H9 (cell line): ENCODE results near the gene ACOT6. TPM values are rescaled to one million over a fixed set of nuclear protein-coding genes. Genes with fewer than 3 reads are reported as not detected.

ENCODE experiments used
- DNase-seq: peaks from one replicate; pipeline ENCODE4 v3.0.0-alpha.2; 2017
- H2AFZ ChIP-seq: one replicate; pipeline ENCODE4 v1.6.1; 2013; ENCODE audit warnings: mild to moderate bottlenecking, low read length, control low read depth, moderate library complexity
- H2AK5ac ChIP-seq: 2 replicates; pipeline ENCODE4 v1.6.1; 2013; ENCODE audit warnings: low read length, control low read depth, mixed read lengths; ENCODE audit not compliant: insufficient read length
- H2BK120ac ChIP-seq: one replicate; pipeline ENCODE4 v1.6.1; 2013; ENCODE audit warnings: low read depth, mild to moderate bottlenecking, low read length, control low read depth, inconsistent platforms; ENCODE audit not compliant: poor library complexity, severe bottlenecking
- H2BK12ac ChIP-seq: 2 replicates; pipeline ENCODE4 v1.6.1; 2013; ENCODE audit warnings: low read length, control low read depth, mixed read lengths, low read depth; ENCODE audit not compliant: insufficient read length
- H2BK15ac ChIP-seq: 2 replicates; pipeline ENCODE4 v1.6.1; 2013; ENCODE audit warnings: low read depth, low read length, control low read depth
- H2BK20ac ChIP-seq: one replicate; pipeline ENCODE4 v1.6.1; 2013; ENCODE audit warnings: low read depth, mild to moderate bottlenecking, low read length, control low read depth, inconsistent platforms; ENCODE audit not compliant: poor library complexity, severe bottlenecking
- H2BK5ac ChIP-seq: 2 replicates; pipeline ENCODE4 v1.6.1; 2013; ENCODE audit warnings: low read length, control low read depth, mixed read lengths; ENCODE audit not compliant: insufficient read length
- H3K14ac ChIP-seq: 2 replicates; pipeline ENCODE4 v1.6.1; 2013; ENCODE audit warnings: low read length, control low read depth; ENCODE audit not compliant: insufficient read depth
- H3K18ac ChIP-seq: 2 replicates; pipeline ENCODE4 v1.6.1; 2013; ENCODE audit warnings: low read depth, mild to moderate bottlenecking, mixed read lengths, low read length, control low read depth; ENCODE audit not compliant: insufficient read length
- H3K23ac ChIP-seq: 2 replicates; pipeline ENCODE4 v1.6.1; 2013; ENCODE audit warnings: low read length, control low read depth, mixed read lengths, low read depth; ENCODE audit not compliant: insufficient read length
- H3K23me2 ChIP-seq: 2 replicates; pipeline ENCODE4 v1.6.1; 2013; ENCODE audit warnings: low read depth, mild to moderate bottlenecking, mixed read lengths, low read length, control low read depth; ENCODE audit not compliant: insufficient read length, poor library complexity, severe bottlenecking
- H3K27ac ChIP-seq: 2 replicates; pipeline ENCODE4 v1.5.1; 2013; ENCODE audit warnings: low read length, control low read depth, mixed read lengths, low read depth; ENCODE audit not compliant: insufficient read length
- H3K27me3 ChIP-seq: 2 replicates; pipeline ENCODE4 v1.6.1; 2013; ENCODE audit warnings: low read length, control low read depth, inconsistent platforms; ENCODE audit not compliant: insufficient read depth
- H3K4ac ChIP-seq: 2 replicates; pipeline ENCODE4 v1.6.1; 2013; ENCODE audit warnings: low read depth, mild to moderate bottlenecking, control low read depth, inconsistent platforms, low read length, moderate library complexity
- H3K4me1 ChIP-seq: 2 replicates; pipeline ENCODE4 v1.6.1; 2013; ENCODE audit warnings: low read length, control low read depth, inconsistent platforms; ENCODE audit not compliant: insufficient read depth
- H3K4me2 ChIP-seq: 2 replicates; pipeline ENCODE4 v1.6.1; 2013; ENCODE audit warnings: low read length, control low read depth, mixed read lengths; ENCODE audit not compliant: insufficient read length, insufficient read depth
- H3K56ac ChIP-seq: 2 replicates; pipeline ENCODE4 v1.6.1; 2013; ENCODE audit warnings: low read depth, mild to moderate bottlenecking, mixed read lengths, low read length, control low read depth; ENCODE audit not compliant: insufficient read length
- H3K79me1 ChIP-seq: 2 replicates; pipeline ENCODE4 v1.6.1; 2013; ENCODE audit warnings: low read depth, mild to moderate bottlenecking, moderate library complexity, low read length, control low read depth, inconsistent platforms; ENCODE audit not compliant: insufficient read depth, poor library complexity, severe bottlenecking
- H3K79me2 ChIP-seq: 2 replicates; pipeline ENCODE4 v1.6.1; 2013; ENCODE audit warnings: low read length, control low read depth, inconsistent platforms; ENCODE audit not compliant: insufficient read depth
- H3K9ac ChIP-seq: 2 replicates; pipeline ENCODE4 v1.6.1; 2013; ENCODE audit warnings: low read length, control low read depth, mixed read lengths; ENCODE audit not compliant: insufficient read length; ENCODE audit errors: extremely low read depth
- H3K9me3 ChIP-seq: one replicate; pipeline ENCODE4 v1.6.1; 2013; ENCODE audit warnings: low read depth, low read length, inconsistent platforms; ENCODE audit not compliant: control insufficient read depth
- H3T11ph ChIP-seq: one replicate; pipeline ENCODE4 v1.6.1; 2013; ENCODE audit warnings: mild to moderate bottlenecking, low read length, control low read depth, inconsistent platforms
- H4K20me1 ChIP-seq: one replicate; pipeline ENCODE4 v1.6.1; 2013; ENCODE audit not compliant: control insufficient read depth, insufficient read length, insufficient read depth
- H4K5ac ChIP-seq: 2 replicates; pipeline ENCODE4 v1.6.1; 2013; ENCODE audit warnings: low read depth, mild to moderate bottlenecking, mixed read lengths, low read length, control low read depth; ENCODE audit not compliant: insufficient read length
- H4K8ac ChIP-seq: replicated peaks from 2 replicates; pipeline ENCODE4 v1.6.1; 2013; ENCODE audit warnings: low read length, control low read depth, mixed read lengths, low read depth; ENCODE audit not compliant: insufficient read length
- H4K91ac ChIP-seq: 2 replicates; pipeline ENCODE4 v1.6.1; 2013; ENCODE audit warnings: low read depth, mild to moderate bottlenecking, moderate library complexity, mixed read lengths, low read length, control low read depth; ENCODE audit not compliant: insufficient read length
- H3K27ac Mint-ChIP-seq, 3 experiments: 2 replicates in 2 of 3; 3 replicates in 1 of 3; pipeline ENCODE4 v1.8.0; 2020 to 2021; ENCODE audit warnings: mixed read lengths in 3 of 3, mild to moderate bottlenecking in 1 of 3, moderate library complexity in 1 of 3
- H3K27me3 Mint-ChIP-seq: 2 replicates; pipeline ENCODE4 v1.8.0; 2021; ENCODE audit warnings: low read depth, mild to moderate bottlenecking, moderate library complexity, mixed read lengths
- H3K36me3 Mint-ChIP-seq, 3 experiments: 2 replicates in 2 of 3; 3 replicates in 1 of 3; pipeline ENCODE4 v1.8.0; 2020 to 2021; ENCODE audit warnings: low read depth in 3 of 3, mixed read lengths in 3 of 3; ENCODE audit not compliant: insufficient read depth in 1 of 3
- H3K4me1 Mint-ChIP-seq, 2 experiments: 2 replicates each; pipeline ENCODE4 v1.8.0; 2020; ENCODE audit warnings: mixed read lengths in 2 of 2
- H3K4me3 Mint-ChIP-seq, 2 experiments: 2 replicates in 1 of 2; 3 replicates in 1 of 2; pipeline ENCODE4 v1.8.0; 2020 to 2021; ENCODE audit warnings: mild to moderate bottlenecking in 2 of 2, mixed read lengths in 2 of 2, moderate library complexity in 1 of 2
- H3K9me3 Mint-ChIP-seq, 2 experiments: 2 replicates in 1 of 2; 3 replicates in 1 of 2; pipeline ENCODE4 v1.8.0; 2020; ENCODE audit warnings: mild to moderate bottlenecking in 2 of 2, mixed read lengths in 2 of 2, moderate library complexity in 1 of 2
- CTCF ChIP-seq: fragments of 200-600 bp; sonication (generic); conservative IDR thresholded peaks from 3 replicates; pipeline ENCODE4 v1.8.0; 2021; ENCODE audit warnings: antibody characterized with exemption, mild to moderate bottlenecking
- WGBS: extraction: QIAGEN DNeasy Blood & Tissue Kit; methylation state at CpG from one replicate; pipeline ENCODE4 v1.1.7; 2013; ENCODE audit warnings: missing lambda C conversion rate, low lambda C conversion rate, mixed read lengths; ENCODE audit not compliant: insufficient read length; ENCODE audit errors: extremely low coverage; 5-methylcytosine and 5-hydroxymethylcytosine counted together
- total RNA-seq: library from RNA; stranded (reverse); gene quantifications from 2 replicates; pipeline ENCODE4 v1.2.1, GENCODE V29; 2021

The ACOT6 gene
- total RNA-seq, 1 experiment from 2014 or later: not detected

- no peaks in the 10 kb centered on the region; the same call in 1 of the 2 replicates for H3K79me2 ChIP-seq
- peaks cover 10 to 12% of the 10 kb centered on the region in 2 experiments for H3K4me1 Mint-ChIP-seq
- no peak overlapping the region for H3K27ac Mint-ChIP-seq
- H3K4me2 ChIP-seq: no peak overlapping the region
- H3K27ac ChIP-seq: no peak overlapping the region
- no peak overlapping the region for H3K18ac ChIP-seq
- H3K23me2 ChIP-seq: no peaks in the 10 kb centered on the region
- H4K8ac ChIP-seq: no peak overlapping the region
- no peaks in the 10 kb centered on the region for H3K9me3 ChIP-seq
- no peak overlapping the region for H2AFZ ChIP-seq
- no peak overlapping the region for H3K4me3 Mint-ChIP-seq
- H3K9me3 Mint-ChIP-seq: peaks cover 0 to 2% of the 10 kb centered on the region in 2 experiments; a peak in 1 of 5 replicates
- no peak overlapping the region for H3T11ph ChIP-seq
- WGBS: no CpG with 5 or more reads among the region's 10 CpGs
- no peak overlapping the region for H2BK5ac ChIP-seq
- H3K56ac ChIP-seq: no peak overlapping the region
- no peak overlapping the region for H2BK12ac ChIP-seq
- no peaks in the 10 kb centered on the region for H4K20me1 ChIP-seq
- no peak for TF ChIP-seq CTCF
- H2BK20ac ChIP-seq: no peak overlapping the region
- no peak overlapping the region for H2BK15ac ChIP-seq
- no peak overlapping the region for H3K14ac ChIP-seq
- no peaks in the 10 kb centered on the region for H3K79me1 ChIP-seq
- H3K4me1 ChIP-seq: no peaks in the 10 kb centered on the region
- no peak for DNase-seq
- H3K4ac ChIP-seq: no peak overlapping the region
- H3K27me3 ChIP-seq: no peaks in the 10 kb centered on the region
- no peak overlapping the region for H4K5ac ChIP-seq
- H2AK5ac ChIP-seq: no peak overlapping the region
- no peak overlapping the region for H3K23ac ChIP-seq
- H2BK120ac ChIP-seq: no peak overlapping the region
- no peak overlapping the region for H4K91ac ChIP-seq
- peaks cover 11% of the 10 kb centered on the region for H3K27me3 Mint-ChIP-seq
- H3K36me3 Mint-ChIP-seq: peaks cover 0 to 5% (median 0%) of the 10 kb centered on the region in 3 experiments; a peak in 3 of 7 replicates
- H3K9ac ChIP-seq: no peak overlapping the region
Observed at GRCh38 chr14:73620268-73620667, 8.0 kb downstream of the ACOT6 start.
